NCI-H2227 (cell line): ENCODE data around the gene PPP4R1.
A peak's percentile ranks its signal among the peaks of the same experiment; 100 is the strongest.

ENCODE experiments used
- DNase-seq: peaks from one replicate; lab custom pipeline; 2025; ENCODE audit not compliant: unreplicated experiment; lab: John Stamatoyannopoulos, UW

Gene PPP4R1

GRCh38 chr18:9516437-9517064 is 97.8 kb downstream of the PPP4R1 start:
- peak; percentile 61 for DNase-seq

- DNase-seq, result no peak
Measured at GRCh38 chr18:9513971-9514512, 100.3 kb downstream of the PPP4R1 start.

GRCh38 chr18:9508446-9509025 is 105.8 kb downstream of the PPP4R1 start:
- no peak for DNase-seq

GRCh38 chr18:9507565-9508088 is 106.7 kb downstream of the PPP4R1 start:
- no peak for DNase-seq

GRCh38 chr18:9506046-9506792 is 108.1 kb downstream of the PPP4R1 start:
- no peak for DNase-seq
